ENCODE results near the gene CRYBG2.
A peak's percentile ranks its signal among the peaks of the same experiment; 100 is the strongest.
"Not testable (repeated sequence)": the region's sequence is repeated elsewhere in the genome, so short reads cannot be mapped to it uniquely, and the experiment has no call there.

Gene CRYBG2

DNA sequence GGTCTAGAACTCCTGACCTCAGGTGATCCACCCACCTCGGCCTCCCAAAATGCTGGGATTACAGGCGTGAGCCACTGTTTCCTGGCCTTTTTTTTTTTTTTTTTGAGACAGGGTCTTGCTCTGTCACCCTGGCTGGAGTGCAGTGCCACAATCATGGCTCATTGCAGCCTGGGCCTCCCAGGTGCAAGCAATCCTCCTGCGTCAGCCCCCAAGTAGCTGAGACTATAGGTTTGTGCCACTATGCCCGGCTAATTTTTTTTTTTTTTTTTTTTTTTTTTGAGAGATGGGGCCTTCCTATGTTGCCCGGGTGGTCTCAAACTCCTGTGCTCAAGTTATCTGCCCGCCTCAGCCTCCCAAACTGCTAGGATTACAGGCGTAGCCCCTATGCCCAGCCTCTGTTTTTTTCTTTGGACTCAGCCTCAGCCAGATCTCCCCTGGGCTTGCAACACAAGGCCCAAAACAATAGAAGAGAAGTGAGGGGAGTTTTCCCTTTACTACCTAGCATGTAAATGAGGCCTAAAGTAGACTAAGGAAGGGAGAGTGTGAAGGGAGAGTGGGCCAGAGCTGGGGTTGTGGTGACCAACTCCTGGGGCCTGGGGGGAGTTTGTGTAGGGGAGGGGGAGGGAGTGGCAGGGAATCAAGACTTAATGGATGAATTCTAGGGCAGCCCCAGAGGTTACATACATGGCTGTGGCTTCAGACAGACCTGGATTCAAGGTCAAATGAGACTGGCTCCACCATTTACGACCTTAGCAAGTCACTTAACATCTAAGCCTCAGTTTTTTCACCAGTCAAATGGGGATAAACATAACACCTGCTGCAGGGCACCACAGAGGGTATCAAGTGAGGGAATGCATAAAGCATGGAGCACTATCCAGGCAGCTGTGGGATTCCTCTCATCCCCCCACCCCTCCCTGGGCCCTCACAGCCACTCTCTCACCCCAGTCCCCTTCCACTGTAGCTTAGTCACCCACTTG lies 37.8 kb downstream of the CRYBG2 start:
- no peaks in the 10 kb centered on the region for H3K36me3 ChIP-seq
- no peak for DNase-seq
- peaks cover 0 to 2% (median 1%) of the 10 kb centered on the region in 4 donors for H3K4me1 ChIP-seq
- H3K27ac ChIP-seq = no peak overlapping the region
- H3K27me3 ChIP-seq = peaks cover 0 to 11% of the 10 kb centered on the region in 2 donors
- H3K9me3 ChIP-seq = no peaks in the 10 kb centered on the region
- TF ChIP-seq CTCF (IDR thresholded peaks at IDR 0.05) = no peak
- intact Hi-C loops (cut with DNase I; ENCODE audit: low total_unique reads) = no loop called here
- H3K4me3 ChIP-seq = no peak overlapping the region

- H3K27ac ChIP-seq = no peak overlapping the region
- DNase-seq = no peak
- no peaks in the 10 kb centered on the region for H3K27me3 ChIP-seq
- intact Hi-C loops (cut with DNase I; ENCODE audit: low total_unique reads) = no loop called here
- H3K4me1 ChIP-seq = no peaks in the 10 kb centered on the region
- no peak for TF ChIP-seq CTCF (IDR thresholded peaks at IDR 0.05)
- no peaks in the 10 kb centered on the region for H3K36me3 ChIP-seq
- H3K4me3 ChIP-seq = no peak overlapping the region
- no peaks in the 10 kb centered on the region for H3K9me3 ChIP-seq
These were observed 39.4 kb downstream of the CRYBG2 start for GRCh38 chr1:26314501-26314900.

DNA sequence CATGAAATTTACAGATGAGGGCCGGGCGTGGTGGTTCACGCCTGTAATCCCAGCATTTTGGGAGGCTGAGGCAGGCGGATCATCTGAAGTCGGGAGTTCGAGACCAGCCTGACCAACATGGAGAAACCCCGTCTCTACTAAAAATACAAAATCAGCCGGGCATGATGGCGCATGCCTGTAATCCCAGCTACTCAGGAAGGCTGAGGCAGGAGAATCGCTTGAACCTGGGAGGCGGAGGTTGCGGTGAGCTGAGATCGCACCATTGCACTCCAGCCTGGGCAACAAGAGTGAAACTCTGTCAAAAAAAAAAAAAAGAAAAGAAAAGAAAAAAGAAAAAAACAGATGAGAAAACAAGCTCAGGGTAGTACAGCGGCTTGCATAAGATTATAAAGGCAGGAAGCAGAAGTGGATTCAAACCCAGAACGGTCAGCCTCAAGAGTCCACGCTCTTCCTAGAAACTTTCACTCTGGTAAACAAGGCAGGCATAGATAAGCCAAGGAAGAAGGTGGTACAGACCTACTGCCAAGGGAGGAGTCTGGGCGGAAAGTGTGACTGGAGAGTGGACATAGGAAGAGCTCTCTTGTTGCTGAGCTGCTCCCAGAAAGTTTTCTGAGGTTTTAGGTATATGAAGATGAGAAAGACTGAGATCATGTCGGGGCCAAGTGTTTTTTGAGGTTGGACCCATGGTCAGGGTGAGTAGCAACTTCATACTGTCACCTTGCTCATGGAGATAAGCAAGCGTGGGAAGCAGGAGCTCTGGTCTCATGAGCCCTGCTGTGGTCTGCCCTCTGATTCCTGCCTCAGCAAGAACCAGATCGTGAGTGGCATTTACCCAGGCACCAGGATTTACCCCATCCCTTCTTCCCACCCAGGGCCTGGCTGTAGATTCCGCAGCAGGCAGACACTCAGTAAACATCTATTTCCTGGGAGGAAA lies 45.7 kb downstream of the CRYBG2 start:
- H3K4me3 ChIP-seq; H3K36me3 ChIP-seq; DNase-seq; intact Hi-C loops (cut with DNase I; ENCODE audit: low total_unique reads); H3K27ac ChIP-seq; H3K9me3 ChIP-seq; H3K27me3 ChIP-seq: not testable (repeated sequence)
- peaks cover 0 to 15% (median 10%) of the 10 kb centered on the region in 4 donors for H3K4me1 ChIP-seq

- H3K27ac ChIP-seq = no peak overlapping the region
- intact Hi-C loops (cut with DNase I; ENCODE audit: low total_unique reads) = no loop called here
- no peaks in the 10 kb centered on the region for H3K9me3 ChIP-seq
- DNase-seq = no peak
- no peaks in the 10 kb centered on the region for H3K27me3 ChIP-seq
- no peak for TF ChIP-seq CTCF (IDR thresholded peaks at IDR 0.05)
- peaks cover 0 to 15% (median 10%) of the 10 kb centered on the region in 4 donors for H3K4me1 ChIP-seq
- H3K4me3 ChIP-seq = no peak overlapping the region
- H3K36me3 ChIP-seq = no peaks in the 10 kb centered on the region
These were observed 46.6 kb downstream of the CRYBG2 start for GRCh38 chr1:26307363-26307781.

- intact Hi-C loops (cut with DNase I; ENCODE audit: low total_unique reads) = no loop called here
- Histone ChIP-seq H3K4me3 (peak within 1 kb of the TSS; percentile 60 to 63), H3K36me3 (no peaks in the 10 kb centered on the region), H3K4me1 (peaks cover 0 to 15% (median 10%) of the 10 kb centered on the region in 4 donors), H3K27me3 (no peaks in the 10 kb centered on the region), H3K9me3 (no peaks in the 10 kb centered on the region), H3K27ac (peak within 1 kb of the TSS; percentile 14 to 31)
- DNase-seq = peak; percentile 87 to 90
- TF ChIP-seq CTCF (IDR thresholded peaks at IDR 0.05) = no peak
These were observed 47.4 kb downstream of the CRYBG2 start, which contains the start of gene UBXN11 for GRCh38 chr1:26306290-26307229. UBXN11 (minus strand) TSS chr1:26306636; CDS start chr1:26302883, 3,753 bp downstream.
